ENCODE data around the gene OOSP1.

DNA sequence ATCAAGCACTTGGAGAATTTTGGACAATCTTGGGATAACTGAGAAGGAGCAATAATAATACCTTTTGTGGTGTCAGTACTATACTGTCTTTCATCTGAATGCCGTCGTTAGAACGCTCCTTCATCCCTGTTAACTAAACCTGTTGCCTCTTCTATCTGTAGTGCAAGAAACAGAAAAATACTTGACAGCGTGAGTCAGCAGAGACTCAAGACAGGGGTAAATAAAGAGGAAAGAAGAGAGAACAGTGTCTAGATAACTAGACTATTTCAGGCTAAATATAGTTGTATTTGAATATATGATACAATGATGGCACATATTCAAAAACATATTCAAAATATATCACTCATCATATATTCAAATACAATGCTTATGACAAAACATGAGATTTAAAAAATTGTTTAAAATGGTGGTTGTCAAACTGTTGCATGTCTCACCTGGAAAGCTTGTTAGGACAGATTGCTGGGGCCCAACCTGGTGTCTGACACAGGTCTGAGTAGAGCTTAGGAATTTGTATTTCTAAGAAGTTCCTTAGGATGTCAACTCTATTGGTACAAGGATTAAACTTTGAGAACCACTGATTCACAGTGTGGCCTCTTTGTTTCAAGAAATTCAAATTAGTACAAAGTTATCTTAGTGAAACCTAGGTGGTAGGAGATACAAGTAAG is 43.0 kb downstream of the OOSP1 start:
- TF ChIP-seq CTCF (IDR thresholded peaks at IDR 0.05 in 8 of 11, conservative IDR thresholded peaks at IDR 0.05 in 3 of 11) (no peak), POLR2AphosphoS5 (IDR thresholded peaks at IDR 0.05) (no peak)
